Measurements from ENCODE around the gene FNDC3B.

Gene FNDC3B

DNA sequence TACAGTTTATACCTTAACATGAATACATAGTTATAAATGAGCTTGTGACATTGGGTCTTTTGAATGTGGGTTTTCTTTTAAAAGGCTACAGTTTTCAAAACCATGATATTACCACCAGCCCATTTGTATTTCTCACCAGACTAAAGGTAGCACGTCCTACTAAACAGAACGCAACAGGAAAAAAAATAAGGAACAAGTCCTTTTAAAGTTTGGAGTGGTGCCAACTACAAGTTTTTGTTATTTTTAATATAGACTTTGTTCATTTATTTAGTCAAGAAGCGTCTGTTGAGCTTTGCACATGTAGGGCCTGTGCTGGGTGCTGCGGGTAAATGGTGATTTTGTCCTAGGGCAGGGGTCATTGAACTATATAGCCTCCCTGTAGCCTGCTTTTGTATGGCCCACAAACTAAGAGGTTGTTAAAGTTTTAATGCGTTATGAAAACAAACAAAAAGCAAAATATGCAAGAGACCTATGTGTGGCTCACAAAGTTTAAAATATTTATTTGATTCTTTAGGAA lies 244.5 kb downstream of the FNDC3B start:
- DNase-seq (ENCODE audit: low read depth, low spot score) = no peak

- peak; percentile 70 for DNase-seq (ENCODE audit: low read depth, low spot score)
These were observed 246.5 kb downstream of the FNDC3B start for GRCh38 chr3:172285844-172286243.

DNA sequence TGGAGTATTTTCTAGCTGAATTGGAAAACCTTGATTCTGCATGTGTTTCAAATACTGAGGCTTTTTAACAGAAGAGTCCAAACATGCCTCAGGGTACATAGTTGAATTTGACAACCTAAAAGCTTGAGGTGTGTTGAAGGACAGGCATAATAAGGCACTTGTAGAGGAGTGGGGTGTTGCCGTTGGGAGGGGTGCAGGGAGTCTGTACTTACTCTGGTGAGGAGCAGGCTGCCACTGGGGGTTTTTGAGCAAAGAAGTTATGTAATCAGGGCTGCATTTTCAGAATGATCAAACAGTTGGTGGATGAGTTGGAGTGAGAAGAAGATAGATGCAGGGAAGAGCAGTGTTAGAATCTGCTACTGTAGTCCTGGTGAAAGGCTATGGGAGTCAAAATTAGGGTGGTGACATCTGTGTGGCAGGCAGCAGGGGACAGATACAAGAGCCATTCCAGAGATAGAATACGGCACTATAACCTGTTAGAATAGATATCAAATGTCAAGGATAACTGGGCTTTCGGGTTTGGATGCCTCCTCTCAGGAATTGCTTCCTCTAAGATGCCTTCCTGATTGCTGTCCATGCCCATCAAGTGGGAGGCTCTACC lies 247.3 kb downstream of the FNDC3B start:
- no peak for DNase-seq (ENCODE audit: low read depth, low spot score)

DNA sequence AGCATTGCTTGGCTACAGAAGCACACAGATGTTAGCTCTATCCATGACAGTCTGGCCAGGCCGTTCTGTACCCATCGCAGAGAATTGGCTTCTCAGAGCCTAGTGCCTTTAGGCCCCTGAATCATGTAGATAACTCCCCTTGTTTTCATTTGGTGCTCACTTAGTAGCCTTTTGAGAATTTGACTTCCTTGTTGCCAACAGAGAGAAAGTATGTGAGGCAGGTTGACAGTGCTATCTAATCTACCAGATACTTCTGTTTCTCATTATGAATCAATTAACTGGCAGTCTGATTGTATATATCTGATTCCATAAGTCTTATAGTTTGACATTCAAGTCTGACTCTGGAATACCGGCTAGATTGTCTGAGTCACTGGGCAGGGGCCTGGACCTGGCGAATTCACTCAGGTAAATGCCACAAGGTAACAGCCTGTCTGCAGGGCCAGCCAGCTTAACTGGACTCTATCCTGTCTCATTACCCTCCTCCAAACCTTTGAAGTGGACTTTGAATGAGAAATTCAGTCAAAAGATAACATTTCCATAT lies 248.6 kb downstream of the FNDC3B start:
- DNase-seq (ENCODE audit: low read depth, low spot score) = no peak

DNA sequence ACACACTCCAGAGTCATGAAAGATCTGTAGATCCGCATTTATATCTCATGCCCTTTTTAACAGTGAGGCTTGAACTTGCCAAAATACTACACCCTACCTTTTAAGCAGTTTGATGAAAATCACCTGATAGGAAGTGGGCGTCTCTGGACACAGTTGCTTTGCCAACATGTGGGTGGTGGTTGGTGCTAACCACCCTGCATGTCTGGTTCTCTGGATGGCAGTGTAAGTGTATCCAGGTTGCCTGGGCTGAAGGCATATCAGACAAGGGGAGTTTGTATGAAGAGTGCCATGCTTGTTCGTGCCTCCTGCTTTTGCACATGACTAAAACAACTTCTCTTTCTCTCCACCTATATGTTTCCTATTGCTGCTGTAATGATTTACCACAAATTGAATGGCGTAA lies 249.3 kb downstream of the FNDC3B start:
- DNase-seq (ENCODE audit: low read depth, low spot score) = no peak

DNA sequence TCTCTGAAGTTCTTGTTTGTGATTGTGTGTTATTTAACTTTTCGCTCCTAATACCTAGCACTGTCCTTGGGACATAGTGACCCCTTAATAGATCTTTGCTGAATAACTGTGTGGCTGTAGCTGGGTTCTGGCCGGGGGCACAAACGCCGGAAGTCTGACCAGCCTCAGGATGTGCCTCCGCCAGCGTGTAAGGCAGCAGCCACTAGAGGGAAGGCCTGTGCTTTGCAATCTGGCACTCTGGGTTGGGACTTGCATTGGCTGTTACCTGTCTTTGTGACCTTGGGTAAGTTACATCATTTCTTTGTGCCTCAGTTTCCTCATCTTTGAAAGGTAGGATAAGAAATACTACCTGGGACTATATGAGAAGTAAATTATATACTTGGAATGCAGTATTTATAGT lies 250.2 kb downstream of the FNDC3B start:
- no peak for DNase-seq (ENCODE audit: low read depth, low spot score)

GRCh38 chr3:172290457-172290856 lies 251.1 kb downstream of the FNDC3B start:
- DNase-seq (ENCODE audit: low read depth, low spot score) = no peak

DNA sequence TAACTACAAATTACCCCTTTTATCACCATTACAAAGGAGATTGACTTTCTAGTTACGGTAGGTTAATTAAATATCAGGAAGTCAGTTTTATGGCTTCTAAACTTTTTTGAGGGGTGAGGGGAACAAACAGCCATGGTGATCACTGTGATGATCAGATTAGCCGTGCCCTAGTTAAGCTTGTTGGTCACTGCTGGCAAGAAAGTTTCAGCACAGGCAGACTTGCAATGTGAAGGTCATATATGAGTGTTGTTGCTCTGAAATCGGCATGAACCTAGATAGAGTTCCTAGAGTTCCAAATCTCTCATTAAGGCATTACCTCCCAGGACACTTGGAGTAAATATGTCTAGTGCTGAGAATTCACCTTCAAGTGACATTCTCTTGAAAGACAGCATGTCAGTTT lies 252.3 kb downstream of the FNDC3B start:
- no peak for DNase-seq (ENCODE audit: low read depth, low spot score)

- DNase-seq (ENCODE audit: low read depth, low spot score) = no peak
These were observed 253.0 kb downstream of the FNDC3B start for GRCh38 chr3:172292422-172292821.

DNA sequence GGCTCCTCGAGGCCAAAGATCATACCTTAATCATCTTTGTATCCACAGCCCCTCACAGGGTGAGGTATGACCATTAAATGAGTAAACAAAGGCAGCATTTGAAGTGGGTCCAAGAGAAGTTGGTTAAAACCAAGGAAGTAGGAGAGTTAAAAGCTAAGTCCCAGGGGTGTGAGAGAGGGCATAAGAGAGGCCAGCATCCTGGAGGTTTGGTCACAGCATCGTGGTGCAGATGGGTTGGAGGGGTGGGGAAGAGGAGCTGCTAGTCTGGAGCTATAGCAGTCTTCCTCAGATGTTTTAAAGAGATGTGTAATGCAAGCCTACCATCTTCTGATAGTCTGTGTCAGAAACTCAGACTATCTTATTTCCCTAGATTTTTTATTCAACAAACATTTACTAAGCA lies 253.7 kb downstream of the FNDC3B start:
- DNase-seq (ENCODE audit: low read depth, low spot score) = no peak

DNA sequence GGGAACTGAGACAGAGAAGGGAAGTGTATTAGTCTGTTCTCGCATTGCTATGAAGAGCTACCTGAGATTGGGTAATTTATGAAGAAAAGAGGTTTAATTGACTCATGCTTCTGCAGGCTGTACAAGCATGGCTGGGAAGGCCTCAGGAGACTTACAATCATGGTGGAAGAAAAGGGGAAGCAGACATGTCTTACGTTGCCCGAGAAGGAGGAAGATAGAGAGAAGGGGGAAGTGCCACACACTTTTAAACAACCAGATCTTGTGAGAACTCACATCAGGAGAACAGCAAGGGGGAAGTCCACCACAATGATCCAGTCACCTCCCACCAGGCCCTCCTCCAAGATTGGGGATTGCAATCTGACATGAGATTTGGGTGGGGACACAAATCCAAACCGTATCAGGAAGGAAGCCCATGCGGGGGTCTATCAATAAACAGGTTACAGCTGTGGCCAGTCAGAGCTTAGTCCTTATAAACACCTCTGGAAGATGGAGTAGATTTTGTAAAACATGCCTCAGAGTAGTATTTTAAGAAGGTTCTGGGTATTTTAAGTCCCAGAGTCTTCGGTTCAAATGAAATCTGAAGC lies 254.9 kb downstream of the FNDC3B start:
- DNase-seq (ENCODE audit: low read depth, low spot score) = no peak

- no peak for DNase-seq (ENCODE audit: low read depth, low spot score)
These were observed 257.0 kb downstream of the FNDC3B start for GRCh38 chr3:172296248-172296974.

GRCh38 chr3:172296975-172297332 lies 257.6 kb downstream of the FNDC3B start:
- no peak for DNase-seq (ENCODE audit: low read depth, low spot score)

- DNase-seq (ENCODE audit: low read depth, low spot score) = no peak
These were observed 258.9 kb downstream of the FNDC3B start for GRCh38 chr3:172298247-172298646.

GRCh38 chr3:172300187-172300586 lies 260.8 kb downstream of the FNDC3B start:
- no peak for DNase-seq (ENCODE audit: low read depth, low spot score)

DNA sequence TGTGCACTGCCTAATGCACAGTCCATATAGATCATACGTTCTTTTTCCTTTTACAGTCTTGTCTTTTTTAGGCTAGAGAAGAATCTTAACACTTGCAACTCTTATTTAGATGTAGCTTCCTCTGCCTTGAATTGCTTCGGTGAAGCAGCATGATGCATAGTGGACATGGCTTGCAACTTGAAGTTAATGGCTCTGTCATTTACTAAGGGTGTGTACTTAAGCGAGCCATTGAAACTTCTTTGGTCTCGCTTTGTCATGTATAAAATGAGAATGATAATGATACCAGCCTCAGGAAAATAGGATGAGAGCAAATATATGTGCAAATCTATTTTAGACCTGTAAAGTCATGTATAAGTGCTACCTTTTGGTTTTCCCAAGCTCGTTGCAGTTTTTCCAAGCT lies 261.5 kb downstream of the FNDC3B start:
- no peak for DNase-seq (ENCODE audit: low read depth, low spot score)

DNA sequence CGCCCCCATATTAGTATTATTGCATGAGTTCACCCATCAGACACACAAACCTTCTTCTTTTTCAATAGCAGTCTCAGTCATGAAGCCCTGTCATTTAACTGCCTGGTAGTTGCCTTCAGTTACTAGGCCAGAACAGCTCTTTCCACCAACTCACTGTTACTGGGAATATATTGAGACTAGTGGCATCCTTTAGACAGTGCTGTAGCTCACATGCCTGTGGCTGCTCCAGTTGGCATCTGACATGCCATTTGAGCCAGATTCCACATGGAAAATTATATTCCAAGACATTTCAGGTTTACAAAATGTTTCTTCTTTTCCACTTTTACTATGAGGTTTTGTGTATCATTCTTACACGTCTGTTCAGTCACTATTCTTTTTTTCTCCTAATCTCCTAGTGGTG lies 262.8 kb downstream of the FNDC3B start:
- no peak for DNase-seq (ENCODE audit: low read depth, low spot score)

DNA sequence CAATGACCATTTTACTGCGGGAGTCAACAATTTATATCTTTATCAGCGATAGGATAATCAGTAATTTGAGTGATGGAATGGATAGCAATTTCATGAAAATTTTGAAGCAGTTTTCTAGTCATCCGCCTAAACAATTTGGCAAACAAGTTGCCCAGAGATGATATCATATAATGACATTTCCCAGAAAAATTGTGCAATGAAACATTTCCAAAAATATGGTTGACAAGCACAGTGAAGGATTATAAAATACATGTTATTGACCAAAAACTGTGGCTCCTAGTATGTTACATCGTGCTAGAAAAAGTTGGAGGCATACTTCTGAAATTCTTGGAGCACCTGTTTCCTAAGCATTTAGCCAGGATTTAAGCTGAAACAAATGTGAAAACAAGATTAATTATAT lies 263.8 kb downstream of the FNDC3B start:
- no peak for DNase-seq (ENCODE audit: low read depth, low spot score)

DNA sequence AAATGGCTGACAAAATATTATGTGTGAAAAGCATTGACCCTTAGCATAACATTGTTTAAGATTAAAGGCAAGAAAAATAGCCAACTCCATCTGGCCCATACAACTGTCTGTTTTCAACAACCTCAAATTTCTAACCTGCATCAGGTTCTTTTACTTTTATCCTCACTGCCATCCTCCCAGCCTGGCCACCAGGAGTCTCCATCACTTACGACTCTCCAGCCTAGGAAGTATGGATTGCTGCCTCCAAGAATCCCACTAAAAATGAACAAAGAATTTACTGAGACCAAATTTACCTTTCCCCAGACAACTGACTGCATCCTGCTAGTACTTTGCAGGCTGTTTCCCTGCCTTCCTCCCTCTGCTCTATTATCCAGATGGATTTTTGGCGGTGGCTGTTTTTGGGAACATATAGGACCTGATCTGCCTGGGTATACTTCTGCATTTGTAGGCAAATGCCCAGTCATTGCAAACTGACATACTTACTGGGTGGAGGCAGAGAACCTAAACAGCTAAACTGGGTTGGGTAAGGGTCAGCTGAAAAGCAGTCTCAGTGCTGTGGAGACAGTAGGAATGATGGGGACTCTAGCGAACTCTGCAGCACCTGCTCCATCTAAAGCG lies 264.7 kb downstream of the FNDC3B start:
- DNase-seq (ENCODE audit: low read depth, low spot score) = no peak

GRCh38 chr3:172305552-172305951 lies 266.2 kb downstream of the FNDC3B start:
- DNase-seq (ENCODE audit: low read depth, low spot score) = no peak

- no peak for DNase-seq (ENCODE audit: low read depth, low spot score)
These were observed 266.6 kb downstream of the FNDC3B start for GRCh38 chr3:172305974-172306373.

DNA sequence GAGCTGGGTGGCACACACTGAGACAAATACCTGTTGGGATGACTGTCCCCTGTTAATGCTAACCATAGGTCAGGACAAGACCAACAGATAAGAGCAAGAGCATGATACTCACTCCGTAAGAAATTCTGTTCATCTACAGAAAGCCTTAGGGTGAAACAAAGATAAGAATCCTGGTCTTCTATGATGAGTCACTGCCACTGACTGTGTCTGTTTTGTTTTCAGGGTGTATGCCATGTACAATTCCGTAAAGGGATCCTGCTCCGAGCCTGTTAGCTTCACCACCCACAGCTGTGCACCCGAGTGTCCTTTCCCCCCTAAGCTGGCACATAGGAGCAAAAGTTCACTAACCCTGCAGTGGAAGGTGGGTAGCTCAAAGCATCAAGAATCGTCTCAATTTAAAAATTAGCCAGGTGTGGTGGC lies 267.8 kb downstream of the FNDC3B start:
- peak; percentile 39 for DNase-seq (ENCODE audit: low read depth, low spot score)

Measured in astrocyte of the hippocampus (primary cell).